HG02610 (cell line): Measurements from ENCODE around the gene SESN3.
"Not testable (repeated sequence)": the region's sequence is repeated elsewhere in the genome, so short reads cannot be mapped to it uniquely, and the experiment has no call there.

Experiments
- ATAC-seq: cut with Tn5 transposase; IDR thresholded peaks from one replicate; pipeline ENCODE4 v1.9.1; 2021; ENCODE audit warnings: mild to moderate bottlenecking, moderate library complexity; ENCODE audit not compliant: unreplicated experiment

SESN3 gene

GRCh38 chr11:95252586-95252985 is 21.6 kb upstream of the SESN3 start:
- ATAC-seq, result no peak

- not testable (repeated sequence) for ATAC-seq
These were observed 20.9 kb upstream of the SESN3 start for GRCh38 chr11:95251896-95252295.

- ATAC-seq, result peak; percentile 90
These were observed 17.9 kb upstream of the SESN3 start for GRCh38 chr11:95248666-95249467.

GRCh38 chr11:95247883-95248282 is 16.9 kb upstream of the SESN3 start:
- ATAC-seq, result no peak

- no peak for ATAC-seq
These were observed 16.2 kb upstream of the SESN3 start for GRCh38 chr11:95247127-95247684.

- no peak for ATAC-seq
These were observed 14.6 kb upstream of the SESN3 start for GRCh38 chr11:95245581-95245980.

- no peak for ATAC-seq
These were observed 14.0 kb upstream of the SESN3 start for GRCh38 chr11:95245038-95245437.

GRCh38 chr11:95243673-95244072 is 12.7 kb upstream of the SESN3 start:
- ATAC-seq, result no peak

- ATAC-seq, result no peak
These were observed 12.0 kb upstream of the SESN3 start for GRCh38 chr11:95242845-95243605.

- ATAC-seq, result peak; percentile 55
These were observed 11.3 kb upstream of the SESN3 start for GRCh38 chr11:95242091-95242844.

- peak; percentile 65 for ATAC-seq
These were observed 10.7 kb upstream of the SESN3 start for GRCh38 chr11:95241681-95242081.

- ATAC-seq, result no peak
These were observed 9.1 kb upstream of the SESN3 start for GRCh38 chr11:95239871-95240649.

- no peak for ATAC-seq
These were observed 1.7 kb upstream of the SESN3 start for GRCh38 chr11:95232666-95233065.

- peak; percentile 23 for ATAC-seq
These were observed 1.0 kb upstream of the SESN3 start for GRCh38 chr11:95231881-95232605.

- peak; percentile 6 for ATAC-seq
These were observed 234 bp downstream of the SESN3 start for GRCh38 chr11:95230810-95231126.

- no peak for ATAC-seq
These were observed 801 bp downstream of the SESN3 start for GRCh38 chr11:95229993-95230809.

GRCh38 chr11:95229199-95229992 is 1.6 kb downstream of the SESN3 start:
- ATAC-seq, result no peak

GRCh38 chr11:95228081-95228749 is 2.8 kb downstream of the SESN3 start:
- ATAC-seq, result no peak
